HepG2 (cell line): ENCODE results near the gene LYSMD1. TPM values are rescaled to one million over a fixed set of nuclear protein-coding genes. Genes with fewer than 3 reads are reported as not detected.

Experiments
- ARHGAP35 ChIP-seq: sonication (generic); formaldehyde crosslinking; IDR thresholded peaks from 2 replicates; pipeline ENCODE4 v1.9.0; 2022; ENCODE audit warnings: mild to moderate bottlenecking, inconsistent platforms, moderate library complexity, missing genetic modification reagents, borderline replicate concordance
- ARNT2 ChIP-seq: sonication (generic); formaldehyde crosslinking; IDR thresholded peaks from 2 replicates; pipeline ENCODE4 v1.8.0; 2022; ENCODE audit warnings: mild to moderate bottlenecking, low read depth, missing genetic modification reagents, moderate library complexity
- DRAP1 ChIP-seq: IDR thresholded peaks from 2 replicates; pipeline ENCODE4 v1.6.1; 2016; ENCODE audit warnings: missing genetic modification reagents, missing compliant biosample characterization
- FOXA3 ChIP-seq: IDR thresholded peaks from 2 replicates; pipeline ENCODE4 v1.6.1; 2016; ENCODE audit warnings: missing genetic modification reagents, missing compliant biosample characterization
- FOXP4 ChIP-seq: sonication (generic); formaldehyde crosslinking; IDR thresholded peaks from 2 replicates; pipeline ENCODE4 v1.4.0; 2020; ENCODE audit warnings: missing genetic modification reagents
- GFI1 ChIP-seq: sonication (generic); formaldehyde crosslinking; IDR thresholded peaks from 2 replicates; pipeline ENCODE4 v1.5.0; 2020; ENCODE audit warnings: missing genetic modification reagents, mild to moderate bottlenecking, borderline replicate concordance
- HDAC2 ChIP-seq: sonication (generic); formaldehyde crosslinking; IDR thresholded peaks from 2 replicates; pipeline ENCODE4 v1.4.0; 2020; ENCODE audit warnings: missing genetic modification reagents
- HIC2 ChIP-seq: sonication (generic); formaldehyde crosslinking; IDR thresholded peaks from 2 replicates; pipeline ENCODE4 v1.9.0; 2022; ENCODE audit warnings: low read depth, missing genetic modification reagents
- HNRNPL ChIP-seq: fragments of 200-400 bp; formaldehyde crosslinking; IDR thresholded peaks from 2 replicates; pipeline ENCODE4 v1.6.1; 2017; ENCODE audit warnings: mild to moderate bottlenecking, low read depth, low read length
- ISL2 ChIP-seq: sonication (generic); formaldehyde crosslinking; IDR thresholded peaks from 2 replicates; pipeline ENCODE4 v1.5.0; 2020; ENCODE audit warnings: missing genetic modification reagents
- JUN ChIP-seq: sonication (generic); formaldehyde crosslinking; IDR thresholded peaks from 2 replicates; pipeline ENCODE4 v1.4.0; 2020; ENCODE audit warnings: mild to moderate bottlenecking, missing genetic modification reagents
- KLF16 ChIP-seq, 2 experiments: sonication (generic) in 1 of 2; formaldehyde crosslinking in 1 of 2; IDR thresholded peaks; 2 replicates each; pipeline versions ENCODE4 v1.6.1 to v1.8.0; 2016 to 2023; ENCODE audit warnings: missing genetic modification reagents in 2 of 2, missing compliant biosample characterization in 1 of 2
- MIER3 ChIP-seq: IDR thresholded peaks from 2 replicates; pipeline ENCODE4 v1.6.1; 2016; ENCODE audit warnings: missing compliant biosample characterization, borderline replicate concordance
- PAWR ChIP-seq: sonication (generic); formaldehyde crosslinking; IDR thresholded peaks from 2 replicates; pipeline ENCODE4 v1.4.0; 2020; ENCODE audit warnings: missing genetic modification reagents, mild to moderate bottlenecking, borderline replicate concordance
- THAP11 ChIP-seq: IDR thresholded peaks from 2 replicates; pipeline ENCODE4 v1.6.1; 2016; ENCODE audit warnings: missing biosample characterization, missing genetic modification reagents
- YEATS2 ChIP-seq: sonication (generic); formaldehyde crosslinking; IDR thresholded peaks from 2 replicates; pipeline ENCODE4 v1.4.0; 2020; ENCODE audit warnings: missing genetic modification reagents, borderline replicate concordance
- ZBTB37 ChIP-seq: sonication (generic); formaldehyde crosslinking; IDR thresholded peaks from 2 replicates; pipeline ENCODE4 v1.4.0; 2020; ENCODE audit warnings: mild to moderate bottlenecking, missing genetic modification reagents
- ZFP36L1 ChIP-seq: sonication (generic); formaldehyde crosslinking; IDR thresholded peaks from 2 replicates; pipeline ENCODE4 v1.8.0; 2022; ENCODE audit warnings: mild to moderate bottlenecking, missing genetic modification reagents, moderate library complexity
- ZNF10 ChIP-seq: sonication (generic); formaldehyde crosslinking; IDR thresholded peaks from 2 replicates; pipeline ENCODE4 v1.4.0; 2020; ENCODE audit warnings: mild to moderate bottlenecking, low read depth, missing genetic modification reagents, borderline replicate concordance
- ZNF101 ChIP-seq: sonication (generic); formaldehyde crosslinking; IDR thresholded peaks from 2 replicates; pipeline ENCODE4 v1.4.0; 2020; ENCODE audit warnings: mild to moderate bottlenecking, low read depth, missing genetic modification reagents, borderline replicate concordance
- ZNF296 ChIP-seq: sonication (generic); formaldehyde crosslinking; conservative IDR thresholded peaks from 2 replicates; pipeline ENCODE4 v1.5.0; 2020; ENCODE audit warnings: mild to moderate bottlenecking, missing genetic modification reagents
- ZNF317 ChIP-seq: sonication (generic); formaldehyde crosslinking; IDR thresholded peaks from 2 replicates; pipeline ENCODE4 v1.5.0; 2020; ENCODE audit warnings: mild to moderate bottlenecking, missing genetic modification reagents
- ZNF83 ChIP-seq: sonication (generic); formaldehyde crosslinking; IDR thresholded peaks from 2 replicates; pipeline ENCODE4 v1.4.0; 2020; ENCODE audit warnings: missing genetic modification reagents, mild to moderate bottlenecking, borderline replicate concordance
- ZNF879 ChIP-seq: sonication (generic); formaldehyde crosslinking; IDR thresholded peaks from 2 replicates; pipeline ENCODE4 v1.8.1; 2023; ENCODE audit warnings: missing genetic modification reagents
- polyA plus RNA-seq, 8 experiments: library from polyadenylated mRNA; depleted of rRNA in 3 of 8; stranded (reverse) in 7 of 8; unstranded in 1 of 8; fragments of >200 nt; fragmentation: Illumina TruSeq in 4 of 8; extraction: Trizol in 4 of 8; gene quantifications; 2 replicates each; pipeline versions ENCODE4 v1.2.1 to v1.2.3, GENCODE V29; 2011 to 2016; ENCODE audit warnings: low read depth in 4 of 8, missing spikeins in 1 of 8, mixed read lengths in 1 of 8; ENCODE audit not compliant: insufficient read depth in 1 of 8
- total RNA-seq, 5 experiments: library from RNA; depleted of rRNA; stranded (reverse); fragments of >200 nt; fragmentation: Illumina TruSeq; extraction: Trizol; gene quantifications; 2 replicates each; pipeline ENCODE4 v1.2.3, GENCODE V29; 2016; ENCODE audit warnings: low read depth in 1 of 5

LYSMD1 gene
- total and polyA plus RNA-seq, 2 of the 13 experiments (the other 11 are each of a cell fraction or from before 2014, with no cell fraction given) = 3.8 to 4.8 TPM

GRCh38 chr1:151198254-151199127, 32.8 kb upstream of the LYSMD1 start, which contains the start of gene PIP5K1A (continued):
- TF ChIP-seq FOXP4 (CRISPR knock-in tag) = no peak; the same call in 1 of the 2 replicates
- no peak for TF ChIP-seq ARHGAP35 (CRISPR knock-in tag)
- TF ChIP-seq KLF16 (CRISPR knock-in tag; IDR thresholded peaks at IDR 0.05) = no peak; a peak in 1 of 4 replicates
- TF ChIP-seq GFI1 (CRISPR knock-in tag) = 0 out of 2 replicates have a peak, but pooled peaks have one; percentile 18
- no peak for TF ChIP-seq MIER3 (CRISPR knock-in tag)
- TF ChIP-seq ISL2 = 0 out of 2 replicates have a peak, but pooled peaks have one; percentile 11
- TF ChIP-seq HNRNPL = peak; percentile 9; the same call in 1 of the 2 replicates
- TF ChIP-seq YEATS2 (CRISPR knock-in tag) = peak; percentile 82; the same call in 1 of the 2 replicates
- no peak for TF ChIP-seq ZNF879 (CRISPR knock-in tag)
- no peak for TF ChIP-seq ZBTB37 (CRISPR knock-in tag)
- peak; percentile 35; the same call in 1 of the 2 replicates for TF ChIP-seq ZNF296 (CRISPR knock-in tag)
- peak; percentile 88 for TF ChIP-seq HDAC2 (CRISPR knock-in tag)
- TF ChIP-seq ZNF10 (CRISPR knock-in tag) = no peak
- TF ChIP-seq ZNF83 (CRISPR knock-in tag) = peak; percentile 24; the same call in 1 of the 2 replicates
- TF ChIP-seq JUN (CRISPR knock-in tag) = no peak
- no peak for TF ChIP-seq ZNF101 (CRISPR knock-in tag)
- TF ChIP-seq ARNT2 = no peak
- TF ChIP-seq HIC2 (CRISPR knock-in tag) = no peak
- TF ChIP-seq DRAP1 (CRISPR knock-in tag) = peak; percentile 94
- no peak for TF ChIP-seq ZFP36L1 (CRISPR knock-in tag)
- TF ChIP-seq ZNF317 = peak; percentile 55
- TF ChIP-seq THAP11 (CRISPR knock-in tag) = peak; percentile 87
- TF ChIP-seq PAWR (CRISPR knock-in tag) = no peak
- TF ChIP-seq FOXA3 (CRISPR knock-in tag) = peak; percentile 16
